Endothelial cell of umbilical vein (primary cell): ENCODE data around the gene AKT3. TPM values are rescaled to one million over a fixed set of nuclear protein-coding genes. Genes with fewer than 3 reads are reported as not detected.
A peak's percentile ranks its signal among the peaks of the same experiment; 100 is the strongest.

Source experiments
- BruUV-seq: library from RNA; stranded (reverse); fragments of 400-500 nt; replicated peaks from 2 replicates; lab custom pipeline; 2021; lab: Mats Ljungman, UMichigan
- CTCF ChIA-PET: fragments of 300-600, 350-600 bp; sonication (Branson Sonifier 250); formaldehyde crosslinking; loops from one replicate; lab custom pipeline; 2021; ENCODE audit warnings: antibody characterized with exemption, inconsistent platforms; lab: Charles Lee
- POLR2A ChIA-PET: fragments of 300-600, 350-600 bp; sonication (Branson Sonifier 250); formaldehyde crosslinking; loops from one replicate; lab custom pipeline; 2021; ENCODE audit warnings: antibody characterized with exemption, inconsistent platforms; lab: Charles Lee
- DNase-seq: peaks from one replicate; pipeline ENCODE4 v3.0.0-alpha.2; 2011; ENCODE audit warnings: low read depth, low spot score
- FAIRE-seq: peaks from 2 replicates; lab custom pipeline; 2011; peaks lifted over from hg19 to GRCh38; lab: Jason Lieb, UNC
- H2AFZ ChIP-seq: 2 replicates; pipeline ENCODE4 v1.6.0; 2012; ENCODE audit warnings: low read depth, low read length, control low read depth, inconsistent platforms
- H3K27ac ChIP-seq: 2 replicates; pipeline ENCODE4 v1.5.1; 2011; ENCODE audit warnings: low read depth, mild to moderate bottlenecking, control low read depth, low read length, moderate library complexity; ENCODE audit not compliant: insufficient read depth
- H3K27me3 ChIP-seq, 2 experiments: 2 replicates each; pipeline versions ENCODE4 v1.6.0 to v1.6.1; 2011; ENCODE audit warnings: low read length in 2 of 2, mixed read lengths in 1 of 2; ENCODE audit not compliant: control insufficient read depth in 2 of 2, insufficient read depth in 2 of 2
- H3K36me3 ChIP-seq, 2 experiments: 2 replicates in 1 of 2; 3 replicates in 1 of 2; pipeline ENCODE4 v1.5.1; 2011; ENCODE audit warnings: low read length in 2 of 2, mild to moderate bottlenecking in 1 of 2, moderate library complexity in 1 of 2; ENCODE audit not compliant: control insufficient read depth in 2 of 2, insufficient read depth in 2 of 2; ENCODE audit errors: extremely low read depth in 1 of 2
- H3K4me1 ChIP-seq: 3 replicates; pipeline ENCODE4 v1.5.1; 2011; ENCODE audit warnings: mild to moderate bottlenecking, low read length; ENCODE audit not compliant: control insufficient read depth, insufficient read depth; ENCODE audit errors: extremely low read depth
- H3K4me2 ChIP-seq: 2 replicates; pipeline ENCODE4 v1.6.1; 2011; ENCODE audit warnings: low read length, control low read depth, mixed read lengths; ENCODE audit not compliant: insufficient read depth
- H3K4me3 ChIP-seq, 3 experiments: fragments of 200-600 bp in 1 of 3; sonication (generic), shearing (Covaris generic) in 1 of 3; replicated peaks in 1 of 3; 2 replicates each; pipeline ENCODE4 v1.5.1; 2011 to 2016; ENCODE audit warnings: control low read depth in 3 of 3, low read length in 3 of 3, mild to moderate bottlenecking in 2 of 3, inconsistent platforms in 1 of 3, low read depth in 1 of 3, moderate library complexity in 1 of 3; ENCODE audit not compliant: insufficient read depth in 1 of 3
- H3K79me2 ChIP-seq: 2 replicates; pipeline ENCODE4 v1.6.0; 2012; ENCODE audit warnings: low read length, inconsistent platforms; ENCODE audit not compliant: control insufficient read depth, insufficient read depth
- H3K9ac ChIP-seq: replicated peaks from 2 replicates; pipeline ENCODE3; 2011; ENCODE audit warnings: low read length, control low read depth; ENCODE audit not compliant: insufficient read depth; ENCODE audit errors: extremely low read depth
- H3K9me1 ChIP-seq: replicated peaks from 3 replicates; pipeline ENCODE4 v1.6.0; 2011; ENCODE audit warnings: mild to moderate bottlenecking, low read length; ENCODE audit not compliant: control insufficient read depth, insufficient read depth; ENCODE audit errors: extremely low read depth
- H3K9me3 ChIP-seq: replicated peaks from 2 replicates; pipeline ENCODE4 v1.5.1; 2012; ENCODE audit warnings: low read length, inconsistent platforms; ENCODE audit not compliant: control insufficient read depth, insufficient read depth
- H4K20me1 ChIP-seq: replicated peaks from 2 replicates; pipeline ENCODE3; 2011; ENCODE audit warnings: mild to moderate bottlenecking, low read length; ENCODE audit not compliant: control insufficient read depth, insufficient read depth; ENCODE audit errors: extremely low read depth
- CTCF ChIP-seq, 2 donors: IDR thresholded peaks; 1 replicate in 1 of 2; 2 replicates in 1 of 2; pipeline ENCODE4 v1.5.1; 2011; ENCODE audit warnings: low read length in 2 of 2, mild to moderate bottlenecking in 2 of 2, moderate library complexity in 2 of 2, control low read depth in 1 of 2, inconsistent platforms in 1 of 2, low read depth in 1 of 2; ENCODE audit not compliant: insufficient read depth in 1 of 2; ENCODE audit errors: extremely low read depth in 1 of 2
- EZH2 ChIP-seq: IDR thresholded peaks from 2 replicates; pipeline ENCODE4 v1.6.1; 2012; ENCODE audit warnings: borderline replicate concordance, low read depth, mild to moderate bottlenecking, moderate library complexity, low read length, inconsistent platforms; ENCODE audit not compliant: severe bottlenecking
- FOS ChIP-seq: IDR thresholded peaks from 2 replicates; pipeline ENCODE4 v1.6.1; 2011; ENCODE audit warnings: mild to moderate bottlenecking, low read length, moderate library complexity, borderline replicate concordance; ENCODE audit not compliant: insufficient read depth
- GATA2 ChIP-seq: IDR thresholded peaks from 2 replicates; pipeline ENCODE4 v1.7.0; 2011; ENCODE audit warnings: low read depth, mild to moderate bottlenecking, moderate library complexity, mixed read lengths, low read length; ENCODE audit not compliant: insufficient read length, insufficient read depth
- JUN ChIP-seq: IDR thresholded peaks from 2 replicates; pipeline ENCODE4 v1.6.1; 2011; ENCODE audit warnings: borderline replicate concordance, low read depth; ENCODE audit not compliant: insufficient read length, insufficient read depth
- MYC ChIP-seq: IDR thresholded peaks from one replicate; pipeline ENCODE4 v1.6.1; 2011; ENCODE audit warnings: mild to moderate bottlenecking, low read depth, low read length
- POLR2A ChIP-seq: IDR thresholded peaks from 2 replicates; pipeline ENCODE4 v1.6.1; 2012; ENCODE audit warnings: low read depth, mild to moderate bottlenecking, control low read depth, low read length
- POLR2AphosphoS5 ChIP-seq: IDR thresholded peaks from 2 replicates; pipeline ENCODE4 v1.6.1; 2012; ENCODE audit warnings: low read depth, mild to moderate bottlenecking, control low read depth, low read length, moderate library complexity; ENCODE audit not compliant: insufficient read depth
- dilution Hi-C: fragments of 300-500 bp; cut with MboI; formaldehyde crosslinking; loops from one replicate; pipeline ENCODE4 v1.15.0; 2019; ENCODE audit warnings: low sequenced_read_pairs; ENCODE audit not compliant: extremely low pct_ligation_motif_present
- intact Hi-C: fragments of 100-400 bp; cut with micrococcal nuclease; formaldehyde crosslinking; loops from one replicate; pipeline ENCODE4 v1.10.0; 2022
- polyA plus RNA-seq, 4 experiments: library from polyadenylated mRNA; depleted of rRNA in 3 of 4; stranded (reverse) in 3 of 4; unstranded in 1 of 4; fragments of >200 nt; gene quantifications; 2 replicates each; pipeline versions ENCODE4 v1.2.1 to v1.2.3, GENCODE V29; 2011 to 2012; ENCODE audit warnings: missing spikeins in 1 of 4
- total RNA-seq: library from RNA; stranded (reverse); gene quantifications from 2 replicates; pipeline ENCODE4 v1.2.3, GENCODE V29; 2021
- TF ChIP-seq, protein P1 (sequence below): IDR thresholded peaks from 2 replicates; pipeline ENCODE4 v1.6.1; 2011; ENCODE audit not compliant: insufficient read depth, insufficient read length

Gene AKT3
- total and polyA plus RNA-seq, 2 donors (not counting 3 experiments of a cell fraction or from before 2014, with no cell fraction given), result 20.6 to 97.1 TPM

- Histone ChIP-seq H3K4me3 (no peak overlapping the region), H3K79me2 (peaks cover 54% of the 10 kb centered on the region), H3K4me1 (peaks cover 5% of the 10 kb centered on the region), H3K27me3 (no peaks in the 10 kb centered on the region), H2AFZ (no peak overlapping the region), H3K27ac (no peak overlapping the region), H3K4me2 (no peak overlapping the region), H3K9ac (no peak overlapping the region), H3K9me1 (no peaks in the 10 kb centered on the region), H3K9me3 (no peaks in the 10 kb centered on the region), H3K36me3 (no peaks in the 10 kb centered on the region), H4K20me1 (peaks cover 3% of the 10 kb centered on the region)
- CTCF ChIA-PET, result no interaction called here
- DNase-seq (peak; percentile 32), FAIRE-seq (no peak)
- TF ChIP-seq POLR2AphosphoS5 (no peak), CTCF (IDR thresholded peaks at IDR 0.05; ENCODE audit: extremely low read depth in 1 of 2, insufficient read depth in 1 of 2, low read depth in 1 of 2, low read length in 2 of 2) (no peak), JUN (no peak), EZH2 (no peak), GATA2 (no peak), MYC (no peak), FOS (no peak), POLR2A (no peak)
- TF ChIP-seq, protein P1, sequence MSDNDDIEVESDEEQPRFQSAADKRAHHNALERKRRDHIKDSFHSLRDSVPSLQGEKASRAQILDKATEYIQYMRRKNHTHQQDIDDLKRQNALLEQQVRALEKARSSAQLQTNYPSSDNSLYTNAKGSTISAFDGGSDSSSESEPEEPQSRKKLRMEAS, result no peak
- BruUV-seq, result no TSS peak
- POLR2A ChIA-PET, result interaction anchor here (0.6 kb wide), 1 partner anchor 89 kb away, joined by 4 read pairs; no protein-coding TSS in a partner anchor
- intact Hi-C loops (no loop called here), dilution Hi-C loops (no loop called here)
Measured at GRCh38 chr1:243831463-243831862, 18.6 kb downstream of the AKT3 start.
